Naive thymus-derived CD8-positive, alpha-beta T cell (primary cell): Measurements from ENCODE around the gene PTPN1. TPM values are rescaled to one million over a fixed set of nuclear protein-coding genes. Genes with fewer than 3 reads are reported as not detected.

Experiments
- ATAC-seq, 2 donors: fragments of 150-1000 bp; cut with Tn5 transposase in 1 of 2; sonication (Bioruptor Pico), chemical (Tn5 transposase) in 1 of 2; 1 replicate in 1 of 2; 2 replicates in 1 of 2; pipeline ENCODE4 v1.10.0; 2021; ENCODE audit warnings: mild to moderate bottlenecking in 2 of 2, moderate library complexity in 2 of 2
- POLR2A ChIA-PET: fragments of 350-600 bp; sonication (Branson Sonifier 250); formaldehyde crosslinking; loops from one replicate; lab custom pipeline; 2021; ENCODE audit warnings: antibody characterized with exemption; lab: Charles Lee
- DNase-seq, 10 donors: peaks; one replicate each; pipeline versions ENCODE4 v3.0.0 to v3.0.0-alpha.2; 2020 to 2022
- H3K27ac Mint-ChIP-seq, 10 donors: one replicate each; pipeline ENCODE4 v1.8.0; 2020 to 2022; ENCODE audit warnings: mild to moderate bottlenecking in 10 of 10, mixed read lengths in 10 of 10, moderate library complexity in 4 of 10, inconsistent platforms in 1 of 10
- H3K27me3 Mint-ChIP-seq, 5 donors: one replicate each; pipeline ENCODE4 v1.8.0; 2021 to 2022; ENCODE audit warnings: mixed read lengths in 5 of 5
- H3K36me3 Mint-ChIP-seq, 3 donors: one replicate each; pipeline ENCODE4 v1.8.0; 2020 to 2022; ENCODE audit warnings: mixed read lengths in 3 of 3, mild to moderate bottlenecking in 2 of 3, inconsistent platforms in 1 of 3
- H3K4me1 Mint-ChIP-seq, 4 donors: one replicate each; pipeline ENCODE4 v1.8.0; 2021 to 2022; ENCODE audit warnings: mixed read lengths in 4 of 4
- H3K4me3 Mint-ChIP-seq, 10 donors: one replicate each; pipeline ENCODE4 v1.8.0; 2020 to 2022; ENCODE audit warnings: mild to moderate bottlenecking in 10 of 10, mixed read lengths in 10 of 10, moderate library complexity in 6 of 10, inconsistent platforms in 1 of 10
- H3K9me3 Mint-ChIP-seq, 9 donors: one replicate each; pipeline ENCODE4 v1.8.0; 2020 to 2022; ENCODE audit warnings: mixed read lengths in 9 of 9, mild to moderate bottlenecking in 3 of 9, inconsistent platforms in 1 of 9, moderate library complexity in 1 of 9
- polyA plus RNA-seq, 3 donors: library from polyadenylated mRNA; unstranded; fragments of 300-500 nt; fragmentation: Illumina TruSeq; gene quantifications; one replicate each; pipeline ENCODE4 v1.2.3, GENCODE V29; 2021
- total RNA-seq, 8 experiments: library from RNA in 2 of 8; stranded (reverse) in 2 of 8; gene quantifications; one replicate each; pipeline ENCODE4 v1.2.3 and lab custom pipeline; 2021 to 2026

PTPN1 gene
- total and polyA plus RNA-seq, 5 experiments from 2014 or later: 29.1 to 56.7 (median 31.9) TPM

DNA sequence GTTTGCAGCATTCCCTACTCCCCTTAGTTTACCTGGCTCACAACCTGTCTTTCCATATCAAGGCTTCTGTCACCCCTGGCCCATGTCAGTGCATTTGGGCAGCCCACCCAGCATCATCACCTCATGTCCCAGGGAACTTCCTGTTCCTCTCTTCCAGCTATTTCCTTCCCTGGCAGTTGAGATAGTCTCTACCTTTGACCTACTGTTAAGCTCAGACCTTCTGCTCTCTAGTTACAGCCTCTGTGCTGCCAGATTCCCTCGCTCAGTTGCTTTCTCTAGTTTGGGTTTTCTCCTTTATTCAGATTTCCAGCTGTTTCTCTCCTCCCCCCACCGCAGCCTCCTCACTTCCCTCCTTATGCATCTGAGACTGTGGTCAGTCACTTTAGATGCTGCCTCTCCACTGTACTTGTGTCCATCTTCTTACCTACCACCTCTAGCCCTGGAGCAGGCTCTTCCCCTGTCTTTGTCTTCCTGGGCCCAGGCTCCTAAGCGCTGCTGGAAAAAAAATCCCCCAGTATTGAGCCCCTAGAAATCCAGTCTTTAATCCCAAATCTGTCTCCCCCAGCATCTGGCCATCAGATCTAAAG is 16.3 kb downstream of the PTPN1 start:
- no peak overlapping the region for H3K4me3 Mint-ChIP-seq
- no peaks in the 10 kb centered on the region for H3K9me3 Mint-ChIP-seq
- no peak overlapping the region for H3K27ac Mint-ChIP-seq
- H3K27me3 Mint-ChIP-seq: no peaks in the 10 kb centered on the region
- H3K36me3 Mint-ChIP-seq: peaks cover 0 to 2% (median 0%) of the 10 kb centered on the region in 3 donors
- POLR2A ChIA-PET: interaction anchor here (0.6 to 1.2 kb wide), 4 partner anchors 10 to 48 kb away, joined by 3 to 5 read pairs (median 4); no protein-coding TSS in a partner anchor
- peaks cover 23 to 49% (median 41%) of the 10 kb centered on the region in 4 donors for H3K4me1 Mint-ChIP-seq
- DNase-seq (no peak), ATAC-seq (no peak)

DNA sequence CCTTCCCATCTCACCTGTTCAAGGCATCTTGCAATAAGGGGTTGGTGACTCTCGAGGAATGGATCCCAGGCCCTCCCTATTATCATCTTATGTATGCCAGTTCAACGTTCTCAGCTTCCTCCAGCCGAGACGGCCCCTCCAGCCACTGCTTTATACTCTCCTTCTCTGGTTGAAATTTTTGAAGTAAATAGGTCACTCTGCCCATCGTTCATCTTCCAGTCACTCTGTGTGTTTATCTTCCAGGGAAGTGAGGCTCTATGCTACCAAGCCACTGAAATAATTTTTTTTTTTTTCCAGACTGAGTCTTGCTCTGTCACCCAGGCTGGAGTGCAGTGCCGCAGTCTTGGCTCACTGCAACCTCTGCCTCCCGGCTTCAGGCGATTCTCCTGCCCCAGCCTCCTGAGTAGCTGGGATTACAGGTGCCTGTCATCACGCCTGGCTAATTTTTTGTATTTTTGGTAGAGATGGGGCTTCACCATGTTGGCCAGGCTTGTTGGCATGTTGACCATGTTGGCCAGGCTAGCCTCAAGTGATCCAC is 17.0 kb downstream of the PTPN1 start:
- Mint-ChIP-seq H3K9me3 (no peaks in the 10 kb centered on the region), H3K27me3 (no peaks in the 10 kb centered on the region), H3K36me3 (peaks cover 0 to 2% (median 0%) of the 10 kb centered on the region in 3 donors), H3K4me3 (no peak overlapping the region), H3K27ac (no peak overlapping the region), H3K4me1 (peaks cover 22 to 49% (median 41%) of the 10 kb centered on the region in 4 donors)
- DNase-seq: no peak
- POLR2A ChIA-PET: interaction anchor here (0.6 to 1.2 kb wide), 3 partner anchors 13 to 48 kb away, joined by 3 to 4 read pairs (median 4); no protein-coding TSS in a partner anchor
- ATAC-seq: no peak

DNA sequence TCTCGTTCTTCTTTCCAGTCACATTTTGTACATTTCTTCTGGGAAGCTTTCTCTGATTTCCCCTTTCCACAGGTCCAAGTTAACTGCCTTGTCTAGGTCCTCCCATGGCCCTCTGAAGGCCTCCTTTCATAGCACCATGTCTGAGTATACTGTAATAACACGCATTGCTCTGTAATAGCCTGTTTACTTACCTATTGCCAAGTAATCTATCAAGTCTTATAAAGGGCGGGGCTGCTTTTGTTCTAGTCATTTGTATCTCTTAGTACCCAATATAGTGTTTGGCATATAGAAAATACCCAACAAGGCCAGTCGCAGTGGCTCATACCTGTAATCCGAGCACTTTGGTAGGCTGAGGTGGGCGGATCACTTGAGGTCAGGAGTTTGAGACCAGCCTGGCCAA is 17.9 kb downstream of the PTPN1 start:
- Mint-ChIP-seq H3K9me3 (no peaks in the 10 kb centered on the region), H3K4me1 (peaks cover 23 to 50% (median 45%) of the 10 kb centered on the region in 4 donors), H3K4me3 (no peak overlapping the region), H3K27ac (no peak overlapping the region), H3K36me3 (no peaks in the 10 kb centered on the region), H3K27me3 (no peaks in the 10 kb centered on the region)
- POLR2A ChIA-PET: no interaction called here
- ATAC-seq (no peak), DNase-seq (no peak)

DNA sequence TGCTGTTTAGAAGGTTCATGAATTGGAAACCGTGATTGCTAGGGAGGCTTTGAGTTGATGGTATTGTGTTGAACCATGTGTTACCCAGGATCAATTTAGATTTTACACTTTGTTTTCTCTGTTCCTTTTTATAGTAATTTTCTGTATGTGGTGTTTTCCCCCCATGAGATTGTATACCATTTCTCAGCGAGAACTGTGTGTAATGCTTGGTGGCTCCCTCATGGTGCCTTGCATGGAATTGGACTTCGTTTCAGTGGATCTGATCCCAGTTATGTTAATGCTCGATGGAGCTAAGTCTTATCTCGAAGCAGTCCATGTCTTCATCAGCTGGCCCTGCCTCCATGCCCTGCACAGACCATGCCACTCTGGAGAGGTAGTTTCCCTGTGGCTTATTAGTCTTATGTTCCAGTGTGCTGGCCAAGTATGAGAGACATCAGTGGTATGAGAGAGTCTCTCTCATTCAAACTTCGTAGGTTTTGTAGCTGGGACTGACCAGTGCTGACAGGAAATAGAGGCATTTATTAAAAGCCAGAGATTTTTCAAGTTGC is 18.7 kb downstream of the PTPN1 start:
- Mint-ChIP-seq H3K27ac (peak overlapping the region in 8 of 10 donors; percentile 19 to 72 (median 58)), H3K4me1 (peaks cover 19 to 50% (median 44%) of the 10 kb centered on the region in 4 donors), H3K27me3 (no peaks in the 10 kb centered on the region), H3K9me3 (no peaks in the 10 kb centered on the region), H3K4me3 (peak overlapping the region in 6 of 10 donors; percentile 19 to 39 (median 30)), H3K36me3 (peaks cover 0 to 4% (median under 1%) of the 10 kb centered on the region in 3 donors)
- DNase-seq: no peak
- ATAC-seq: no peak
- POLR2A ChIA-PET: interaction anchor here (0.9 kb wide), 1 partner anchor 18 kb away, joined by 3 read pairs; the partner anchor contains the start of gene PTPN1

DNA sequence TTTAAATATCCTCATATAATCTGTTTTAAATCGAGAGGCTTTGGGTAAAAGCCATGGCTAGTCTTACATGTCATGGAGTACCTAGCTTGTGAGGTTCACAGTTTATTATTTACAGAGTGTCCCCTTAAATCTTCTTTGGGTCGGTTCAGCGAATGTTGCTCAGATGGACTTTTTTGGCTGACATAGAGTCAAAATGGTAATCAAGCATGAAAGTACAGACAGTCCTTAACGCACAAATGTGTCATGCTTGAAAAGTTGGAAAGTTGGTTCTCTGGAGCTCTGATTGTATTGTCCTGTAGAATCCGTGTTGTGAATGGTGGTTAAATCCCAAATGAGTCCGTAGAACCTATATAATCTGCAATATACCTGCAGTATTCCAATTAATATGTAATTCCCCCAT is 22.0 kb downstream of the PTPN1 start:
- no peaks in the 10 kb centered on the region for H3K9me3 Mint-ChIP-seq
- DNase-seq: no peak
- no peaks in the 10 kb centered on the region for H3K27me3 Mint-ChIP-seq
- POLR2A ChIA-PET: no interaction called here
- peaks cover 28 to 77% (median 63%) of the 10 kb centered on the region in 4 donors for H3K4me1 Mint-ChIP-seq
- H3K4me3 Mint-ChIP-seq: peak overlapping the region in 3 of 10 donors; percentile 8 to 42 (median 38)
- H3K36me3 Mint-ChIP-seq: peaks cover 0 to 13% (median 3%) of the 10 kb centered on the region in 3 donors
- ATAC-seq: no peak
- peak overlapping the region in 1 of 10 donors; percentile 27 for H3K27ac Mint-ChIP-seq

DNA sequence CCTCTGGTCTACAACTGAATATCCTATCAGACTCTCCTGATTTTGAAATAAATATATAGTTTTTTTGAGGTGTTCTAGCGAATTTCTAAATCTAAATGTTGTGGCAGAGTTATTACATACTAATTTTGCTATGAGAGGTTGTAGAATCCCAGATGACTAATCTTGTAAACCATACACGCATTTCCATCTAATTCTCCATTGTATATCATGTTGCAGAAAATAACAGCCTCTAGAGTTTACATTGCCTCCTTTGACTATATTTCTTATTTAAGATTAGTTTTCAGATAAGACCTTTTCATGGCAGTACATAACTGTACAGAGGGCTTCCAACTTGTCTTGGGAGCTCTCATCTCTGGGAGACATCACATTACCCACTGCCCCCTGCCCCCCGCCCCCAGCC is 22.9 kb downstream of the PTPN1 start:
- DNase-seq: no peak
- Mint-ChIP-seq H3K4me1 (peaks cover 34 to 85% (median 71%) of the 10 kb centered on the region in 4 donors), H3K4me3 (no peak overlapping the region), H3K27ac (peak overlapping the region in 1 of 10 donors; percentile 33), H3K36me3 (peaks cover 0 to 18% (median 3%) of the 10 kb centered on the region in 3 donors), H3K9me3 (no peaks in the 10 kb centered on the region), H3K27me3 (no peaks in the 10 kb centered on the region)
- no peak for ATAC-seq
- POLR2A ChIA-PET: no interaction called here

DNA sequence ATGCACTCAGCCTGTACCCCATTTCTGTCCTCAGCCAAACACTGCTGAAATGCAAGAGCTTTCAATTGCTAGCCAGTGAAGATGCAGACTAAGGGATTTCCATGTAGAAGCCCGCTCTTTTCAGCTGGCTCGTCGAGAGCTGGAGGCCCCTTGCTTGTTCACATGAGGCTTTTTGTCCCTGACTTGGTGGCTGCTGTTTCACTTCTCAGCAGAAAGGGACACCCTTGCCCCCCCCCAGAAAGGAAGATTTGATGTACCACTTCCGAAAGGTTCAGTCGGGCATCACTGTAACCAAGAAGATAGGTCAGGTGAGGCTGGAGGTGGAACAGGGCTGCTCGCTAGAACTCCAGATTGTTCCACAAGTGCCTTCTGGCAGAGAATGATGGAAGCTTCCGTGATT is 23.3 kb downstream of the PTPN1 start:
- Mint-ChIP-seq H3K36me3 (peaks cover 0 to 18% (median 3%) of the 10 kb centered on the region in 3 donors), H3K4me1 (peaks cover 37 to 89% (median 75%) of the 10 kb centered on the region in 4 donors), H3K27ac (peak overlapping the region in 2 of 10 donors; percentile 33 to 34), H3K9me3 (no peaks in the 10 kb centered on the region), H3K4me3 (peak overlapping the region in 1 of 10 donors; percentile 30), H3K27me3 (no peaks in the 10 kb centered on the region)
- no peak for DNase-seq
- POLR2A ChIA-PET: no interaction called here
- ATAC-seq: no peak

DNA sequence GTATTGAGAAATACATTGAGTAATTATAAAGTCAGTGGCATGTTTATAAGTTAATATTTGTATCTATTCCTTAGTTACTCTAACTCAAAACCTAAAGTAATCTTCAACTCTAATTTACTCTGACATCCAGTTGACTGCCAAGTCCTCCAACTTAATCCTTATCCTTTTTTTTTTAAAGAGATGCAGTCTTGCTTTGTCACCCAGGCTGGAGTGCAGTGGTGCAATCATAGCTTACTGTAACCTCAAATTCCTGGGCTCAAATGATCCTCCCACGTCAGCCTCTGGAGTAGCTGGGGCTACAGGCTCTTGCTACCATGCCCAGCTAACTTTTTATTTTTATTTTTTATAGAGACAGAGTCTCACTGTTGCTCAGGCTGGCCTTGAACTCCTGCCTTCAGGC is 24.4 kb downstream of the PTPN1 start:
- peaks cover 33 to 86% (median 73%) of the 10 kb centered on the region in 4 donors for H3K4me1 Mint-ChIP-seq
- ATAC-seq (no peak), DNase-seq (no peak)
- POLR2A ChIA-PET: interaction anchor here (0.9 kb wide), 1 partner anchor 24 kb away, joined by 3 read pairs; no protein-coding TSS in a partner anchor
- no peak overlapping the region for H3K27ac Mint-ChIP-seq
- peaks cover 0 to 22% (median 6%) of the 10 kb centered on the region in 3 donors for H3K36me3 Mint-ChIP-seq
- no peaks in the 10 kb centered on the region for H3K9me3 Mint-ChIP-seq
- no peaks in the 10 kb centered on the region for H3K27me3 Mint-ChIP-seq
- H3K4me3 Mint-ChIP-seq: no peak overlapping the region

DNA sequence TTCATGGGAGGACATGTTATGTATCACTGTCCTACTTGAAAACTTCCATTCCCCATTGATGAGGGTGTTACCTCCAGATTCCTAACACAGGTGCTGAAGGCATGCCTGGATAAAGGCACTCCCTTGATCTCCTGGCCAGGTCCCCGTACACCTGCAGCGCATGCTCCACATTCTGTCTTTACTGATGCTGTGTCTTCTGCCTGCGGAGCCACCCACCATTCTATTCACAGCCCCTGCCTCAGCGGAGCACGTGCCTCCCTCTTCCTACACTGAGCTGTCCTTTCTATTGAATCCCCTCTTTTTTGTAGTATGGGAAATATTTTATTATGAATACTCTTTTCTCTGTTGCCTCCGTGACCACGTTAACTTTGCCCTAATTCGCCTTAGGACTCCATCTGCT is 25.0 kb downstream of the PTPN1 start:
- peak overlapping the region in 4 of 10 donors; percentile 3 to 45 (median 16) for H3K4me3 Mint-ChIP-seq
- H3K36me3 Mint-ChIP-seq: peaks cover 0 to 23% (median 6%) of the 10 kb centered on the region in 3 donors
- H3K4me1 Mint-ChIP-seq: peaks cover 34 to 86% (median 75%) of the 10 kb centered on the region in 4 donors
- no peaks in the 10 kb centered on the region for H3K9me3 Mint-ChIP-seq
- ATAC-seq (no peak), DNase-seq (no peak)
- no peaks in the 10 kb centered on the region for H3K27me3 Mint-ChIP-seq
- POLR2A ChIA-PET: interaction anchor here (0.9 kb wide), 1 partner anchor 24 kb away, joined by 3 read pairs; no protein-coding TSS in a partner anchor
- peak overlapping the region in 7 of 10 donors; percentile 8 to 86 (median 50) for H3K27ac Mint-ChIP-seq

DNA sequence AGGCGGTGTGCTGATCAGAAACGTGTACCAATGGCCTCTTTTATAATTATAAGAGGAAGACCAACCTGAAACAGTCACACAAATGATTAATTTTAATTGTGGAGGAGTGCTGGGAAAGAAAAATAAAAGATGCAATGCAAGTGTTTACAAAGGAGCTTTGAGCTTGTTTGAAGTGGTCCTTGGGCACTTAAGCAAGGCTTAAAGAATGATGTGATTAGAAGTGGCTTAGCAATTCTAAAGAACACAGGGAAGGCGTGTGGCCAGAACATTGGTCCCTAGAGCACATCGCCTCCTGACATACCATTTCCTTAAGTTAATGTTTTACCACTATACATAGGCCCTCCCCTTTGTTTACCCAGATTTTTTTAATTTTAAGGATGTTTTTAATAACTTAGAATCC is 26.1 kb downstream of the PTPN1 start:
- ATAC-seq: no peak
- Mint-ChIP-seq H3K27ac (peak overlapping the region in 2 of 10 donors; percentile 19 to 48), H3K36me3 (peaks cover 0 to 28% (median 9%) of the 10 kb centered on the region in 3 donors), H3K27me3 (no peaks in the 10 kb centered on the region), H3K4me3 (no peak overlapping the region), H3K9me3 (no peaks in the 10 kb centered on the region), H3K4me1 (peaks cover 40 to 92% (median 81%) of the 10 kb centered on the region in 4 donors)
- DNase-seq: no peak
- POLR2A ChIA-PET: no interaction called here

DNA sequence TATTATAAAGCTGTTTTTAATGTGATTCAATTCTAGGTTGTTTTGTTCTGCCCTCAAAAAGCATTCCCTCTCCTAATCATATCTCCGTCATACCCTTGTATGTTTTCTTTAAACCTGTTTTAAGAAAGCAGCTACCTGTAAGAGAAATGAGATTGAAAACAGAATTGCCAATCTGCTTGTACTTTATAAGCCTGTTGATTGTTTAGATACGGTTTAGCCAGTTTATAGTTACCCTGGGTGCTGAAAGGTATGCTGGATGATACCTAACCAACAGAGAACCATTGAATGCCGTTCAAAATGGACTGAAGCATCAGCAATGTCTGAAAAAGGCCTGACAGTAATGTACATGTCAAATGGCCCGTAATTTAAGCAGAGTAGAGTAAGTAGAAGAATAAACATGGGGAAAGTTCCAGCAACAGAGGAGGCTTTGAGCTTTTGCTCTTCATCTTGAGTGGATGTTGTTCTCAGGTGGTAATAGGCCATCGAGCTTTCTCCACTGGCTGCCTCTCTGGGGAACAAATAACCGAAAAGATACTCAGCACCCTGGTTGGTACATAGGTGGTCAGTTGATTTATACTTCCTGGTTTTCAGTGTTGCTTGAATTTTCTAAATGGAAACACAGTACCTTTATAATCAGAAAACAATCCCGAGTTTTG is 27.5 kb downstream of the PTPN1 start:
- Mint-ChIP-seq H3K4me1 (peaks cover 43 to 92% (median 81%) of the 10 kb centered on the region in 4 donors), H3K4me3 (peak overlapping the region in 7 of 10 donors; percentile 1 to 43 (median 15)), H3K9me3 (no peaks in the 10 kb centered on the region), H3K27me3 (no peaks in the 10 kb centered on the region), H3K36me3 (peaks cover 0 to 30% (median 9%) of the 10 kb centered on the region in 3 donors), H3K27ac (peak overlapping the region in 8 of 10 donors; percentile 2 to 76 (median 56))
- POLR2A ChIA-PET: interaction anchor here (0.6 kb wide), 1 partner anchor 391 kb away, joined by 3 read pairs; no protein-coding TSS in a partner anchor
- ATAC-seq: no peak
- no peak for DNase-seq

DNA sequence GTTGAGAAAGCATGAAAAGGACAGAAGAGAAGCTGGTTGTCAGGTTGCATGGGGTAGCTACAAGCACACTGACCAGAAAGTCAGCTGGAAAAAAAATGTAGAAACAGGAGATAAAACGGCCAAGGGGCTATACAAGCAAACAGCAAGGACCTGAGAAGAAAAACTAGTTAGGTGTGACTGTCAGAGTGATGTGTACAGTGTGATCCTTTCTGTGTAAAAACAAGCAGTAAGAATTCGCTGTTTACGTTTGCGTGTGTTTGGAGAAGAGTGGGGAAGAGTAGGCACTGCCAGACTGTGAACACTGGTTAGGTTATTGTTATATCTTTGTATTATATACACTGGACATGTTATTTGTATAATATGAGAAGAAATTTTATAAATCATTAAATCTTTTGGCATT is 28.1 kb downstream of the PTPN1 start:
- no peak for ATAC-seq
- no peak for DNase-seq
- POLR2A ChIA-PET: interaction anchor here (0.6 kb wide), 2 partner anchors 285 to 391 kb away, joined by 3 to 5 read pairs; no protein-coding TSS in a partner anchor
- Mint-ChIP-seq H3K36me3 (peaks cover 0 to 30% (median 9%) of the 10 kb centered on the region in 3 donors), H3K4me3 (peak overlapping the region in 4 of 10 donors; percentile 2 to 43 (median 12)), H3K4me1 (peaks cover 44 to 91% (median 80%) of the 10 kb centered on the region in 4 donors), H3K27ac (peak overlapping the region in 7 of 10 donors; percentile 2 to 89 (median 22)), H3K27me3 (no peaks in the 10 kb centered on the region), H3K9me3 (no peaks in the 10 kb centered on the region)
